Lower lobe of right lung (tissue), 2 donors: ENCODE measurements around the gene MTMR3. TPM values are rescaled to one million over a fixed set of nuclear protein-coding genes. Genes with fewer than 3 reads are reported as not detected.
"Not testable (repeated sequence)": the region's sequence is repeated elsewhere in the genome, so short reads cannot be mapped to it uniquely, and the experiment has no call there.

ENCODE experiments used
- ATAC-seq, 2 donors: fragments of 200-7000 bp; cut with Tn5 transposase; one replicate each; pipeline ENCODE4 v1.9.1; 2020 to 2022; ENCODE audit warnings: mild to moderate bottlenecking in 2 of 2, moderate library complexity in 2 of 2
- DNase-seq: peaks from one replicate; pipeline ENCODE4 v3.0.0-alpha.2; 2020
- H3K27ac ChIP-seq: fragments of 200-600 bp; one replicate; pipeline ENCODE4 v1.8.0; 2022
- H3K27me3 ChIP-seq: fragments of 200-600 bp; one replicate; pipeline ENCODE4 v1.8.0; 2022; ENCODE audit warnings: low read depth
- H3K36me3 ChIP-seq: fragments of 200-600 bp; one replicate; pipeline ENCODE4 v1.8.0; 2022; ENCODE audit warnings: mild to moderate bottlenecking
- H3K4me1 ChIP-seq: fragments of 200-600 bp; one replicate; pipeline ENCODE4 v1.8.0; 2022
- H3K4me3 ChIP-seq: fragments of 200-600 bp; one replicate; pipeline ENCODE4 v1.8.0; 2022; ENCODE audit warnings: mild to moderate bottlenecking
- H3K9me3 ChIP-seq: fragments of 200-600 bp; one replicate; pipeline ENCODE4 v1.8.0; 2022
- intact Hi-C: fragments of 100-400 bp; cut with DNase I; formaldehyde crosslinking; loops from one replicate; pipeline ENCODE4 v1.11.0; 2022
- total RNA-seq: library from RNA; stranded (reverse); fragmentation: NEBNext Ultra II Directional; extraction: Animal tissue kit (Norgen Biotek cat#: 25700); gene quantifications from one replicate; pipeline ENCODE4 v1.2.1, GENCODE V29; 2021
- TF ChIP-seq, protein P1 (sequence below): fragments of 200-600 bp; IDR thresholded peaks from one replicate; pipeline ENCODE4 v1.8.0; 2022; ENCODE audit warnings: antibody characterized with exemption, mild to moderate bottlenecking
- donor health status: DM: no; HTN: yes; CAD: no; lungs with severe emphysema.

The MTMR3 gene
- total RNA-seq, 1 donor from 2014 or later: 58.9 TPM

DNA sequence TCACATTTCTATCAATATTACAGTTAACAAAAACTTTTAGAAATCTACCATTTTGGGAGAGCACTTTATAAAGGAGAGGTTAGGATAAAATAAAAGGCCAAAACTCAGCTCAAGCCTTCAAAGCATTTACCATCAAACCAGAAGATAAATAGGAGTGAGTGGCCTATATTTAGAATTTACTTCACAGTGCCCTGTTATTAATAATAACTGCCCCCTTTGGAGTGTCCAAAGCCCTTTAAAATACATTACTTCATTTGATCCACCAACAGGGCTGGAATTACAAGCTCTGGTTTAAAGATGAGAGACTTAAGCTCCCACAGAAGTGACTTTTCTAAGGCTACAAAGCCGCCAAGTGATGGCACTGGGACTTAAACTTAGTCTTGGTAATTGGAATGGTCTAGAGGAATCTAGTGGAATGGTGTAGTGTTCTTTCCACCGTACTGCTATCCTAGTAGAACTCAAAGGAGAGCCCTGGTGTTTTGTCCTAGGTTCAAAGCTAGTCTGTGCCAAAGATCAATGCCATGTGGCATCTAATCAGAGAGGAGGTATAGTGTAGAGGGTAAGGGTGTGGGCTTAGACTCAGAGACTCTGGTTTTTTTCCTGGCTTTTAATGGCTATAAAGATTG lies 21.2 kb upstream of the MTMR3 start:
- intact Hi-C loops: no loop called here
- Histone ChIP-seq H3K27ac (no peak overlapping the region), H3K9me3 (no peaks in the 10 kb centered on the region), H3K4me3 (no peak overlapping the region), H3K36me3 (no peaks in the 10 kb centered on the region), H3K27me3 (no peaks in the 10 kb centered on the region), H3K4me1 (no peaks in the 10 kb centered on the region)
- ATAC-seq (no peak), DNase-seq (no peak)
- TF ChIP-seq, protein P1, sequence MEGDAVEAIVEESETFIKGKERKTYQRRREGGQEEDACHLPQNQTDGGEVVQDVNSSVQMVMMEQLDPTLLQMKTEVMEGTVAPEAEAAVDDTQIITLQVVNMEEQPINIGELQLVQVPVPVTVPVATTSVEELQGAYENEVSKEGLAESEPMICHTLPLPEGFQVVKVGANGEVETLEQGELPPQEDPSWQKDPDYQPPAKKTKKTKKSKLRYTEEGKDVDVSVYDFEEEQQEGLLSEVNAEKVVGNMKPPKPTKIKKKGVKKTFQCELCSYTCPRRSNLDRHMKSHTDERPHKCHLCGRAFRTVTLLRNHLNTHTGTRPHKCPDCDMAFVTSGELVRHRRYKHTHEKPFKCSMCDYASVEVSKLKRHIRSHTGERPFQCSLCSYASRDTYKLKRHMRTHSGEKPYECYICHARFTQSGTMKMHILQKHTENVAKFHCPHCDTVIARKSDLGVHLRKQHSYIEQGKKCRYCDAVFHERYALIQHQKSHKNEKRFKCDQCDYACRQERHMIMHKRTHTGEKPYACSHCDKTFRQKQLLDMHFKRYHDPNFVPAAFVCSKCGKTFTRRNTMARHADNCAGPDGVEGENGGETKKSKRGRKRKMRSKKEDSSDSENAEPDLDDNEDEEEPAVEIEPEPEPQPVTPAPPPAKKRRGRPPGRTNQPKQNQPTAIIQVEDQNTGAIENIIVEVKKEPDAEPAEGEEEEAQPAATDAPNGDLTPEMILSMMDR: no peak

DNA sequence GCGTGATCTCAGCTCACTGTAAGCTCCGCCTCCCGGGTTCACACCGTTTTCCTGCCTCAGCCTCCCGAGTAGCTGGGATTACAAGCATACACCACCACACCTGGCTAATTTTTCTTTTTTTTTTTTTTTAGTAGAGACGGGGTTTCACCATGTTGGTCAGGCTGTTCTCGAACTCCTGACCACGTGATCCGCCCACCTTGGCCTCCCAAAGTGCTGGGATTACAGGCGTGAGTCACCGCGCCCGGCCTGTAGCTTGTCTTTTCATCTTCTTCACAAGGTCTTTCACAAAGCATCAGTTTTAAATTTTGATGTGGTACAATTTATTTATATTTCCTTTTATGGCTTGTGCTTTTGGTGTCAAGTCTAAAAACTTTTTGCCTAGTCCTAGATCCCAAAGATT lies 17.4 kb upstream of the MTMR3 start:
- ATAC-seq, H3K9me3 ChIP-seq, DNase-seq, H3K36me3 ChIP-seq, H3K4me3 ChIP-seq, H3K4me1 ChIP-seq, H3K27ac ChIP-seq, H3K27me3 ChIP-seq, intact Hi-C loops: not testable (repeated sequence)

DNA sequence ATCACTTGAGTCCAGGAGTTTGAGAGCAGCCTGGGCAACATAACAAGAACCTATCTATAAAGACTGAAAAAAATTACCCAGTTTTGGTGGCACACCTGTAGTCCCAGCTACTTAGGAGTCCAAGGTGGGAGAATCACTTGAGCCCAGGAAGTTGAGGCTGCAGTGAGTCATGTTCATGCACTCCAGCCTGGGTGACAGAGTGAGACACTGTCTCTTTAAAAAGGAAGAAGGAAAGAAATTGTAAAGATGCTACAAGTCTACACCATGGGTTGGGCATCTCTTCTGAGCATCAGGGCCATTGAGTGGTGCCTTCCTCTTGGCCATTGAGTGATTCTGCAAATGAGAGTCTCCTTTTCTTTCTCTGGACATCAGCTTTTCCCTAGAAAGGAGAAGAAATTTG lies 15.7 kb upstream of the MTMR3 start:
- H3K27ac ChIP-seq: no peak overlapping the region
- no peaks in the 10 kb centered on the region for H3K4me1 ChIP-seq
- H3K4me3 ChIP-seq: no peak overlapping the region
- intact Hi-C loops: no loop called here
- H3K27me3 ChIP-seq: no peaks in the 10 kb centered on the region
- TF ChIP-seq, protein P1: no peak
- ATAC-seq: no peak
- DNase-seq: no peak
- no peaks in the 10 kb centered on the region for H3K9me3 ChIP-seq
- H3K36me3 ChIP-seq: no peaks in the 10 kb centered on the region

DNA sequence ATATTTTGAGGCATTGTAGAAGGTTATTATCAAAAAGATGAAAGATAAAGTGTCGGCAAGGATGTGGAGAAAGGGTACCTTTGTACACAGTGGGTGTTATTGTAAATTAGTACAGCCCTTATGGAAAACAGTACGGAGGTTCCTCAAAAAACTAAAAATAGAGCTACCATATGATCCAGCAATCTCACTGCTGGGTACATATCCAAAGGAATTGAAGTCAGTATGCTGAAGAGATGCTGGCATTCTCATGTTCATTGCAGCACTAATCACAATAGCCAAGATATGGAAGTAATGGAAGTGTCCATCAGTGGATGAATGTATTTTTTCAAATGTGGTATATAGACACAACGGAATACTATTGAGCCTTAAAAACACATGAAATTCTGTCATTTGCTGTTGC lies 15.1 kb upstream of the MTMR3 start:
- Histone ChIP-seq H3K4me1 (no peaks in the 10 kb centered on the region), H3K27me3 (no peaks in the 10 kb centered on the region), H3K36me3 (no peaks in the 10 kb centered on the region), H3K4me3 (no peak overlapping the region), H3K9me3 (no peaks in the 10 kb centered on the region), H3K27ac (no peak overlapping the region)
- ATAC-seq (no peak), DNase-seq (no peak)
- TF ChIP-seq, protein P1: no peak
- intact Hi-C loops: no loop called here

DNA sequence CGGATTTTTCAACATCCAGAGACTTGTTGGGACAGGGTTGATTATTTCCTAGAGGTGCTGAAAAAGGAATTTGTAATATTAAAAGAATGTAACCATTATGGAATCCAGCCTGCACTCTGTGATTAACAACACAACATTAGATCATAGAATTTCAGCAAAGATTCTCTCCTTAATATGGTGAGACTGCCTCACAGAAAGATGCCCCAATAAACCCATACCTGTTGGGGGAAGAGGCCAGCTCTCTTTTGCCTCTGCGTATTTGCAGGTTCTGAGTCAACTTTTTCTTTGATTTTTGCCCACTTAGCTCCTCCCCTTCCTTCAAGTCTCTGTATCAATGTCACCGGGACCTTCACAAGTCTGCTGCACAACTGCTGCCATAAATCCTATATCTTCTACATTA lies 12.4 kb upstream of the MTMR3 start:
- H3K4me1 ChIP-seq: no peaks in the 10 kb centered on the region
- H3K9me3 ChIP-seq: no peaks in the 10 kb centered on the region
- H3K4me3 ChIP-seq: no peak overlapping the region
- H3K27me3 ChIP-seq: no peaks in the 10 kb centered on the region
- no peaks in the 10 kb centered on the region for H3K36me3 ChIP-seq
- ATAC-seq (no peak), DNase-seq (no peak)
- intact Hi-C loops: no loop called here
- TF ChIP-seq, protein P1: no peak
- H3K27ac ChIP-seq: no peak overlapping the region

DNA sequence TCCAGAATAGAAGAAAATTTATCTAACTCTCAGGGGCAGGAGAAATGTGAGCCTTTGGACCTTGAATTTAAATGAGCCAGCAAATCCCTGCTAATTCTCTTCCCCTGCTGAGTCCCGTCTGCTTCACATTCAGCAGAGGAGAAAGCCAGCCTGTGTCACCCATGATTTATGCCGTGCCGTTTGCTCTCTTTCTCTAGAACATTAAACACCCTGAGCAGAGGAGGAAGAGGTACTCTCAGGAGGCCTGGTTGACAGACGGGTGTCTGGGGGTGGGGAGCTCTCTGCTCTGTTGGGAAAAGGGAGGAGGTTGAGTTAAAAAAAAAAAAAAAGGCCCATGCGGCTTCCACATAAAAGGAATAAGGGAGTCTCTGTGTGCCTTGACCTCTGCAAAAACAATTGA lies 11.3 kb upstream of the MTMR3 start:
- Histone ChIP-seq H3K9me3 (no peaks in the 10 kb centered on the region), H3K27me3 (no peaks in the 10 kb centered on the region), H3K4me3 (no peak overlapping the region), H3K36me3 (no peaks in the 10 kb centered on the region), H3K4me1 (no peaks in the 10 kb centered on the region), H3K27ac (no peak overlapping the region)
- DNase-seq (no peak), ATAC-seq (no peak)
- intact Hi-C loops: no loop called here
- TF ChIP-seq, protein P1: no peak
